Prostate gland (tissue), 2 donors: Measurements from ENCODE around the gene FNDC8. TPM values are rescaled to one million over a fixed set of nuclear protein-coding genes. Genes with fewer than 3 reads are reported as not detected.

Experiments used
- DNase-seq: peaks from one replicate; pipeline ENCODE4 v3.0.0-alpha.2; 2019; ENCODE audit warnings: low spot score
- H3K27ac ChIP-seq, 2 donors: fragments of 200-600 bp; sonication (generic); 2 replicates each; pipeline ENCODE4 v1.5.1; 2017 to 2019
- H3K27me3 ChIP-seq: fragments of 200-600 bp; sonication (generic); replicated peaks from 2 replicates; pipeline ENCODE4 v1.5.1; 2019; ENCODE audit not compliant: insufficient read depth
- H3K36me3 ChIP-seq, 2 donors: fragments of 200-600 bp; sonication (generic); 1 replicate in 1 of 2; 2 replicates in 1 of 2; pipeline versions ENCODE4 v1.5.1 to v1.8.1; 2017 to 2019
- H3K4me1 ChIP-seq: fragments of 200-600 bp; sonication (generic); replicated peaks from 2 replicates; pipeline ENCODE4 v1.5.1; 2019
- H3K4me3 ChIP-seq, 2 donors: fragments of 200-600 bp; sonication (generic); 2 replicates each; pipeline ENCODE4 v1.5.1; 2017 to 2019
- H3K9me3 ChIP-seq: fragments of 200-600 bp; sonication (generic); 2 replicates; pipeline ENCODE4 v1.5.1; 2017
- POLR2A ChIP-seq: fragments of 450-650 bp; IDR thresholded peaks from one replicate; pipeline ENCODE4 v1.6.1; 2016; ENCODE audit warnings: antibody characterized with exemption, mild to moderate bottlenecking
- POLR2AphosphoS5 ChIP-seq: sonication (generic); formaldehyde crosslinking; IDR thresholded peaks from one replicate; pipeline ENCODE4 v1.6.1; 2017; ENCODE audit warnings: antibody characterized with exemption
- WGBS: methylation state at CpG from one replicate; pipeline ENCODE4 v1.1.5; 2018; 5-methylcytosine and 5-hydroxymethylcytosine counted together
- intact Hi-C: fragments of 100-400 bp; cut with DNase I; formaldehyde crosslinking; loops from one replicate; pipeline ENCODE4 v1.14.2; 2022
- total RNA-seq, 2 donors: library from RNA; depleted of rRNA; stranded (reverse); fragments of >200 nt; gene quantifications; one replicate each; pipeline ENCODE4 v1.1.0, GENCODE V29; 2016
- TF ChIP-seq, protein P1 (sequence below), 4 experiments: fragments of 200-600 bp in 2 of 4; fragments of 450-650 bp in 2 of 4; sonication (generic) in 2 of 4; IDR thresholded peaks; 1 replicate in 3 of 4; 2 replicates in 1 of 4; pipeline ENCODE4 v1.5.1; 2016 to 2019; ENCODE audit warnings: antibody characterized with exemption in 4 of 4, mild to moderate bottlenecking in 2 of 4, moderate library complexity in 2 of 4

FNDC8 gene
- total RNA-seq, result 1 to 10 TPM in 1 of 2 donors, not detected in 1; 4.6 TPM

DNA sequence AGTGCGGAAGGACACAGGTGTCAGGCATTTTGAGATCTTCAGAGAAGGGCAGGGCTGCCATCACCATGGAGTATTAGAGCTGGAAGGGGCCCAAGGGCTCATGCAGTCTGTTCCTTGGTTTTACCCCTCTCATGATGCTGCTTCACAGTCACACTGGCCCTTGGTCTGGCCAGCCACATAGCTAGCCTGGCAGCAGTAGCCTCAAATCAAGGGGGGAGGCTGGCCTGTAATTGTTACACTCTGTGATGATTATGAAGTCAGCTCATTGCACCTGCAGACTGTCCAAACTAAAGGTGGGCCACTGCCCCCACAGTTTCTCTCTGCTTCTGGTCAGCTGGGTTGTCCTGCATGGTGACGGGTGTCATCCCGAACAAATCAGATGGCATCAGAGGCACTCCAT, at the start of gene FNDC8:
Gene FNDC8 (plus strand): TSS at position 301 of the 400 bp plus-strand sequence. CDS start 79 bp downstream, at position 380.
- Histone ChIP-seq H3K36me3 (no peaks in the 10 kb centered on the region), H3K27ac (no peak within 1 kb of the TSS), H3K4me3 (no peak within 1 kb of the TSS), H3K4me1 (no peaks in the 10 kb centered on the region), H3K9me3 (no peaks in the 10 kb centered on the region), H3K27me3 (no peaks in the 10 kb centered on the region)
- WGBS, result 88% methylated on average over 3 of the region's 3 CpGs
- intact Hi-C loops, result no loop called here
- DNase-seq, result no peak
- TF ChIP-seq POLR2A (no peak), POLR2AphosphoS5 (no peak)
- TF ChIP-seq, protein P1, sequence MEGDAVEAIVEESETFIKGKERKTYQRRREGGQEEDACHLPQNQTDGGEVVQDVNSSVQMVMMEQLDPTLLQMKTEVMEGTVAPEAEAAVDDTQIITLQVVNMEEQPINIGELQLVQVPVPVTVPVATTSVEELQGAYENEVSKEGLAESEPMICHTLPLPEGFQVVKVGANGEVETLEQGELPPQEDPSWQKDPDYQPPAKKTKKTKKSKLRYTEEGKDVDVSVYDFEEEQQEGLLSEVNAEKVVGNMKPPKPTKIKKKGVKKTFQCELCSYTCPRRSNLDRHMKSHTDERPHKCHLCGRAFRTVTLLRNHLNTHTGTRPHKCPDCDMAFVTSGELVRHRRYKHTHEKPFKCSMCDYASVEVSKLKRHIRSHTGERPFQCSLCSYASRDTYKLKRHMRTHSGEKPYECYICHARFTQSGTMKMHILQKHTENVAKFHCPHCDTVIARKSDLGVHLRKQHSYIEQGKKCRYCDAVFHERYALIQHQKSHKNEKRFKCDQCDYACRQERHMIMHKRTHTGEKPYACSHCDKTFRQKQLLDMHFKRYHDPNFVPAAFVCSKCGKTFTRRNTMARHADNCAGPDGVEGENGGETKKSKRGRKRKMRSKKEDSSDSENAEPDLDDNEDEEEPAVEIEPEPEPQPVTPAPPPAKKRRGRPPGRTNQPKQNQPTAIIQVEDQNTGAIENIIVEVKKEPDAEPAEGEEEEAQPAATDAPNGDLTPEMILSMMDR (IDR thresholded peaks at IDR 0.05), result no peak

DNA sequence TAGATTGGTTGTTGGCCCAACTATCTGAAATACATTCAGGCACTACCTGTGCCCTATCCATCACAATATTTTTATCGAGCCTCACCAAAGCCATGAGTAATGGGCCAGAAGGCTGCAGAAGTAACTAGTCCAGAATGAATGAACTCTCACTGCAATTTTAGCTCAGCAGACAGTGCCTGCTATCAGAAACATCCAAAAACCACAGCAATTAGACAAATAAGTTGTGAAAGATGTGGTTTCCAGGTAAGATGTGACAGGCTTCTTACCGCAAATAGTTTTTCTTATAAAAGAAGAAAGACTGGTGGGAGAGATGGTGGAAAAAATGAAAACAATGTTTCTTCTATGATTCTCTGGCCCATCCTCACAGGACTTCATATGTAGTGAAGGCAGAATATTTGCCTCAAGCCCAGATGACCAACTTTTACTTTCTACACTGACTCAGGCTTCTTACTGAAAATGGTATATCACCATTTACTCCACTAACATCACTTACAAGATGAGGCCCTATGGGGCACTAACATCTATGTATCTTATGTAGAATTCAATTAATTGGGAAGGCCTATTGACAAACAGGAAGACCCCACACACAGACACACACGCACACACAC, 48.1 kb upstream of the FNDC8 start:
- Histone ChIP-seq H3K27me3 (no peaks in the 10 kb centered on the region), H3K9me3 (no peaks in the 10 kb centered on the region), H3K4me3 (no peak overlapping the region), H3K27ac (no peak overlapping the region), H3K36me3 (no peaks in the 10 kb centered on the region), H3K4me1 (no peaks in the 10 kb centered on the region)
- intact Hi-C loops, result no loop called here
- no peak for DNase-seq
- WGBS, result 83% methylated on average over 3 of the region's 3 CpGs
- TF ChIP-seq POLR2A (no peak), POLR2AphosphoS5 (no peak)
- TF ChIP-seq, protein P1 (IDR thresholded peaks at IDR 0.05), result no peak

DNA sequence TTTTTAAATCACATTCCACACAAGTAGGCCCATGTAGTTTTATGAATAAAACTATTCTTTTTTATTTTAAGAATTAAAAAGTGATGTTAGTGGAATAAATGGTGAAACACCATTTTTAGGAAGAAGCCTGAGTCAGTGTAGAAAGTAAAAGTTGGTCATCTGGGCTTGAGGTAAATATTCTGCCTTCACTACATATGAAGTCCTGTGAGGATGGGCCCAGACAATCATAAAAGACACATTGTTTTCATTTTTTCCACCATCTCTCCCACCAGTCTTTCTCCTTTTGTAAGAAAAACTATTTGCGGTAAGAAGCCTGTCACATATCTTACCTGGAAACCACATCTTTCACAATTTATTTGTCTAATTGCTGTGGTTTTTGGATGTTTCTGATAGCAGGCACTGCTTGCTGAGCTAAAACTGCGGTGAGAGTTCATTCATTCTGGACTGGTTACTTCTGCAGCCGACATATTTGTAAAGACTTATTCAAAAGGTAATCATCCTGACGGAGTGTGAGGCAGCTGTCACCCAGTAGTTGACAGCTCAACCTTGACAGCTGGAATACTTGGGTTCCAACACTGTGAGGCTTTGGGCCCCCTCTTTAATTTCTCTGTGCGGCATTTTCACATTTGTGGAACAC, 47.3 kb upstream of the FNDC8 start:
- no peak for TF ChIP-seq POLR2AphosphoS5
- TF ChIP-seq POLR2A, result no peak
- TF ChIP-seq, protein P1 (IDR thresholded peaks at IDR 0.05), result no peak
- Histone ChIP-seq H3K27me3 (no peaks in the 10 kb centered on the region), H3K4me3 (no peak overlapping the region), H3K27ac (no peak overlapping the region), H3K4me1 (no peaks in the 10 kb centered on the region), H3K36me3 (no peaks in the 10 kb centered on the region), H3K9me3 (no peaks in the 10 kb centered on the region)
- DNase-seq, result no peak
- intact Hi-C loops, result no loop called here
- 66% methylated on average over 5 of the region's 5 CpGs for WGBS

DNA sequence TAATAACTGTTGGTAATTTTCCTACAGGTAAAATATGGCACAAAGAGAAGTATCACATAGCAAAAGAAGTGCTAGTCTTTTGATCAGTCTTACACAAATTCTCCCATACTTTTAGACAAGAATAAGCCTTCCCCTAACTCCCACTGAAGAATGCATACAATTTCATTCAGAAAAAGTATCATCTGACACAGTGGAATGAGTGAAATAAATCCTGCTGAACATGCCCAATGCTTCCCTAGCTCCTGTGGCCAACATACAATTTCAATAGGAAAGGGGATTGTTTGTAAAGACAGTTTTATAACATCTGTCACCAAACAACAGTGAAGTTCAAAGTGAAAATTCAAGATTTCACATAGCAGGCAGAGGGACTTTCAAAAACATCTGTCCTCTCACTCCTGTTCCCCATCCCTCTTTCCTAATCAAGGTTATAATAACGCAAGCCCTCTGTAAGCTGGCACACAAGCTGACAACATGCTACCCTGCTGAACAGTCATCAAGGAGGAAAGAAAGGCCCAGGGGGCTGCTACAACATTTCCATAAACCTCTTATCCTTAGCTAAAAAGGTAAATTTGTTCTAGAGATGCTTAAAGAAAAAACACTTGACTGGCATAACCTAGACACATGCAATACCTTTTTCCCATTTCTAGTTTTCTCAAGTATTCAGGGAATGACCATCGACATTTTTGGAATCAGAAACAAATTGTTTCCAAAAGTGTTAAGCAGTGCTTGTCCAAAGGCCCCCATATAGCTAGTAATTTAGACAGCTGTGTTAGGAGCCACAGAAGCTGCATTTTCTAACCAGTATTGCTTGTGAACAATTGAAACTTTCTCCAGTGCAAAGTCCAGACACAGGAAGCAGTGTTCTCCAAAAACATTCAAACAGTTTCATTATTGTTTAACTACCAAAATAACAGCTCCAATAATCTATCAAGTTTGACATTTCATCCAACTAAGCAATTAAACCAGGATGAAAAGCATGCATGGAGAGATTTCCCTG, 46.4 kb upstream of the FNDC8 start:
- WGBS, result 56% methylated on average over 2 of the region's 2 CpGs
- Histone ChIP-seq H3K4me3 (no peak overlapping the region), H3K4me1 (no peaks in the 10 kb centered on the region), H3K27ac (no peak overlapping the region), H3K9me3 (no peaks in the 10 kb centered on the region), H3K36me3 (no peaks in the 10 kb centered on the region), H3K27me3 (no peaks in the 10 kb centered on the region)
- DNase-seq, result no peak
- intact Hi-C loops, result no loop called here
- TF ChIP-seq, protein P1 (IDR thresholded peaks at IDR 0.05), result no peak
- TF ChIP-seq POLR2AphosphoS5, result no peak
